HepG2 (cell line): Measurements from ENCODE around the gene HBS1L. TPM values are rescaled to one million over a fixed set of nuclear protein-coding genes. Genes with fewer than 3 reads are reported as not detected.

Experiments used
- ATAC-seq: fragments of 200-7000 bp; cut with Tn5 transposase; 3 replicates; pipeline ENCODE4 v1.9.1; 2020; ENCODE audit warnings: mild to moderate bottlenecking, moderate library complexity
- BruUV-seq: library from RNA; stranded (reverse); fragments of 400-500 nt; replicated peaks from 2 replicates; lab custom pipeline; 2021; lab: Mats Ljungman, UMichigan
- CTCF ChIA-PET: fragments of 300-600 bp; formaldehyde crosslinking; extraction: SDS; loops from one replicate; lab custom pipeline; 2021; ENCODE audit warnings: low total read pairs, inconsistent platforms, low intra/inter-chr PET ratio; lab: Yijun Ruan, JAX
- POLR2A ChIA-PET: fragments of 350-600 bp; sonication (Branson Sonifier 250); formaldehyde crosslinking; loops from one replicate; lab custom pipeline; 2020; ENCODE audit warnings: antibody characterized with exemption, inconsistent platforms; lab: Yijun Ruan, JAX
- DNase-seq: peaks from one replicate; pipeline ENCODE4 v3.0.0-alpha.2; 2015; ENCODE audit warnings: low spot score
- FAIRE-seq: peaks from 3 replicates; lab custom pipeline; 2011; peaks lifted over from hg19 to GRCh38; lab: Jason Lieb, UNC
- H2AFZ ChIP-seq: one replicate; pipeline ENCODE4 v1.6.1; 2011; ENCODE audit warnings: low read length, inconsistent platforms
- H3K27ac ChIP-seq: fragments of 300-600 bp; 3 replicates; pipeline ENCODE4 v1.8.0; 2011; ENCODE audit warnings: mixed run types, mild to moderate bottlenecking, mixed read lengths, low read length, inconsistent platforms; ENCODE audit not compliant: insufficient read depth; ENCODE audit errors: extremely low read length
- H3K27me3 ChIP-seq, 2 experiments: fragments of 200-600 bp in 1 of 2; 2 replicates in 1 of 2; 3 replicates in 1 of 2; pipeline versions ENCODE4 v1.6.0 to v1.8.0; 2011; ENCODE audit warnings: low read length in 2 of 2, mild to moderate bottlenecking in 2 of 2, moderate library complexity in 2 of 2, inconsistent platforms in 1 of 2; ENCODE audit not compliant: insufficient read depth in 2 of 2, control insufficient read depth in 1 of 2
- H3K36me3 ChIP-seq, 2 experiments: fragments of 200-600 bp in 1 of 2; replicated peaks in 1 of 2; 2 replicates in 1 of 2; 3 replicates in 1 of 2; pipeline versions ENCODE4 v1.5.1 to v1.8.0; 2011; ENCODE audit warnings: low read length in 2 of 2, inconsistent platforms in 1 of 2; ENCODE audit not compliant: insufficient read depth in 2 of 2, control insufficient read depth in 1 of 2
- H3K4me1 ChIP-seq: 2 replicates; pipeline ENCODE4 v1.5.1; 2012; ENCODE audit warnings: low read length, inconsistent platforms; ENCODE audit not compliant: insufficient read depth
- H3K4me2 ChIP-seq: 2 replicates; pipeline ENCODE4 v1.6.0; 2011; ENCODE audit warnings: low read depth, low read length, inconsistent platforms
- H3K4me3 ChIP-seq, 3 experiments: fragments of 200-600 bp in 1 of 3; sonication (generic), shearing (Covaris generic) in 1 of 3; replicated peaks in 1 of 3; 2 replicates each; pipeline ENCODE4 v1.5.1; 2011 to 2016; ENCODE audit warnings: low read length in 3 of 3, inconsistent platforms in 2 of 3, low read depth in 2 of 3, mild to moderate bottlenecking in 2 of 3, control low read depth in 1 of 3, mixed read lengths in 1 of 3; ENCODE audit not compliant: insufficient read depth in 1 of 3
- H3K79me2 ChIP-seq: one replicate; pipeline ENCODE4 v1.6.1; 2011; ENCODE audit warnings: low read length, inconsistent platforms; ENCODE audit not compliant: insufficient read depth
- H3K9ac ChIP-seq: 2 replicates; pipeline ENCODE4 v1.6.0; 2011; ENCODE audit warnings: mild to moderate bottlenecking, low read depth, low read length, inconsistent platforms; ENCODE audit not compliant: insufficient read depth
- H3K9me3 ChIP-seq: 2 replicates; pipeline ENCODE4 v1.5.1; 2012; ENCODE audit warnings: mild to moderate bottlenecking, low read length
- H4K20me1 ChIP-seq: 2 replicates; pipeline ENCODE4 v1.6.0; 2011; ENCODE audit warnings: inconsistent platforms, mild to moderate bottlenecking, low read length, moderate library complexity; ENCODE audit not compliant: insufficient read depth
- AKAP8 ChIP-seq: sonication (generic); formaldehyde crosslinking; IDR thresholded peaks from 2 replicates; pipeline ENCODE4 v1.5.1; 2020; ENCODE audit warnings: mild to moderate bottlenecking, missing genetic modification reagents
- CBFB ChIP-seq: sonication (generic); formaldehyde crosslinking; IDR thresholded peaks from 2 replicates; pipeline ENCODE4 v1.4.0; 2020; ENCODE audit warnings: missing genetic modification reagents
- CSRNP2 ChIP-seq: sonication (generic); formaldehyde crosslinking; conservative IDR thresholded peaks from 2 replicates; pipeline ENCODE4 v1.8.0; 2022; ENCODE audit warnings: low read depth, missing genetic modification reagents
- FOXO4 ChIP-seq: sonication (generic); formaldehyde crosslinking; conservative IDR thresholded peaks from 2 replicates; pipeline ENCODE4 v1.8.1; 2023; ENCODE audit warnings: missing genetic modification reagents
- HBP1 ChIP-seq: IDR thresholded peaks from 2 replicates; pipeline ENCODE4 v1.6.1; 2016; ENCODE audit warnings: low read depth, control low read depth
- HES4 ChIP-seq: sonication (generic); formaldehyde crosslinking; IDR thresholded peaks from 2 replicates; pipeline ENCODE4 v1.9.0; 2021; ENCODE audit warnings: mild to moderate bottlenecking, missing genetic modification reagents, borderline replicate concordance
- KMT2A ChIP-seq: sonication (generic); formaldehyde crosslinking; IDR thresholded peaks from 2 replicates; pipeline ENCODE4 v1.4.0; 2020; ENCODE audit warnings: missing genetic modification reagents
- MBNL3 ChIP-seq: fragments of 250-450 bp; sonication (Bioruptor Pico); conservative IDR thresholded peaks from 2 replicates; pipeline ENCODE4 v1.8.0; 2022; ENCODE audit warnings: mild to moderate bottlenecking, inconsistent platforms
- NCOA2 ChIP-seq: sonication (generic); formaldehyde crosslinking; IDR thresholded peaks from 2 replicates; pipeline ENCODE4 v1.8.0; 2022; ENCODE audit warnings: inconsistent platforms
- ONECUT2 ChIP-seq: sonication (generic); formaldehyde crosslinking; IDR thresholded peaks from 2 replicates; pipeline ENCODE4 v1.4.0; 2020; ENCODE audit warnings: missing genetic modification reagents
- POLR2AphosphoS5 ChIP-seq: IDR thresholded peaks from 2 replicates; pipeline ENCODE4 v1.6.1; 2012; ENCODE audit warnings: low read depth, low read length
- SIN3B ChIP-seq: fragments of 150-350 bp; IDR thresholded peaks from 2 replicates; pipeline ENCODE4 v1.6.1; 2014; ENCODE audit warnings: low read length
- SSRP1 ChIP-seq: IDR thresholded peaks from 2 replicates; pipeline ENCODE4 v1.6.1; 2016; ENCODE audit warnings: control low read depth
- TGIF2 ChIP-seq: IDR thresholded peaks from 2 replicates; pipeline ENCODE4 v1.6.1; 2016; ENCODE audit warnings: control low read depth, missing compliant biosample characterization
- ZMYM3 ChIP-seq: sonication (generic); formaldehyde crosslinking; IDR thresholded peaks from 2 replicates; pipeline ENCODE4 v1.5.1; 2020; ENCODE audit warnings: mild to moderate bottlenecking, missing genetic modification reagents
- ZNF230 ChIP-seq: sonication (generic); formaldehyde crosslinking; IDR thresholded peaks from 2 replicates; pipeline ENCODE4 v1.4.0; 2020; ENCODE audit warnings: mild to moderate bottlenecking, missing genetic modification reagents
- ZNF264 ChIP-seq: sonication (generic); formaldehyde crosslinking; IDR thresholded peaks from 2 replicates; pipeline ENCODE4 v1.4.0; 2020; ENCODE audit warnings: missing genetic modification reagents
- ZNF496 ChIP-seq: sonication (generic); formaldehyde crosslinking; IDR thresholded peaks from 2 replicates; pipeline ENCODE4 v1.8.1; 2023; ENCODE audit warnings: mild to moderate bottlenecking, moderate library complexity, missing genetic modification reagents; ENCODE audit not compliant: insufficient replicate concordance
- ZNF678 ChIP-seq: sonication (generic); formaldehyde crosslinking; IDR thresholded peaks from 2 replicates; pipeline ENCODE4 v1.4.0; 2020; ENCODE audit warnings: mild to moderate bottlenecking, missing genetic modification reagents
- WGBS: methylation state at CpG from one replicate; pipeline ENCODE4 v1.1.6; 2017; ENCODE audit warnings: low lambda C conversion rate; 5-methylcytosine and 5-hydroxymethylcytosine counted together
- in situ Hi-C: cut with HindIII; loops from 2 replicates; pipeline ENCODE4 v1.10.0; 2017; ENCODE audit warnings: low pct_unique_long_range_greater_than_20kb; ENCODE audit not compliant: extremely low pct_ligation_motif_present
- intact Hi-C: fragments of 100-400 bp; cut with micrococcal nuclease; formaldehyde crosslinking; loops from one replicate; pipeline ENCODE4 v1.10.0; 2022; ENCODE audit not compliant: unreplicated experiment
- polyA plus RNA-seq, 8 experiments: library from polyadenylated mRNA; depleted of rRNA in 3 of 8; stranded (reverse) in 7 of 8; unstranded in 1 of 8; fragments of >200 nt; fragmentation: Illumina TruSeq in 4 of 8; extraction: Trizol in 4 of 8; gene quantifications; 2 replicates each; pipeline versions ENCODE4 v1.2.1 to v1.2.3, GENCODE V29; 2011 to 2016; ENCODE audit warnings: low read depth in 4 of 8, missing spikeins in 1 of 8, mixed read lengths in 1 of 8; ENCODE audit not compliant: insufficient read depth in 1 of 8
- total RNA-seq, 5 experiments: library from RNA; depleted of rRNA; stranded (reverse); fragments of >200 nt; fragmentation: Illumina TruSeq; extraction: Trizol; gene quantifications; 2 replicates each; pipeline ENCODE4 v1.2.3, GENCODE V29; 2016; ENCODE audit warnings: low read depth in 1 of 5

Gene HBS1L
- total and polyA plus RNA-seq, 2 of the 13 experiments (the other 11 are each of a cell fraction or from before 2014, with no cell fraction given) = 44.1 to 138 TPM

- TF ChIP-seq FOXO4 (CRISPR knock-in tag) (no peak), SSRP1 (CRISPR knock-in tag) (no peak), AKAP8 (CRISPR knock-in tag) (no peak), TGIF2 (CRISPR knock-in tag) (no peak), HBP1 (CRISPR knock-in tag) (no peak), HES4 (CRISPR knock-in tag) (no peak), POLR2AphosphoS5 (no peak), SIN3B (no peak), ZNF496 (CRISPR knock-in tag) (no peak), ZNF264 (CRISPR knock-in tag) (no peak), MBNL3 (CRISPR knock-in tag) (no peak)
- TF ChIP-seq, all 625 proteins: peak for 0
Measured at GRCh38 chr6:134938896-134939295, 115.7 kb downstream of the HBS1L start (continued).

GRCh38 chr6:134937426-134937825 is 117.2 kb downstream of the HBS1L start:
- ChIA-PET CTCF (interaction anchor here (1.8 kb wide), 1 partner anchor 781 kb away, joined by 5 read pairs; no protein-coding TSS in a partner anchor), POLR2A (no interaction called here)
- H3K79me2 ChIP-seq = no peaks in the 10 kb centered on the region
- no peak overlapping the region for H3K4me3 ChIP-seq
- no peak overlapping the region for H3K4me2 ChIP-seq
- 87% methylated on average over 5 of the region's 5 CpGs for WGBS
- no peaks in the 10 kb centered on the region for H3K27me3 ChIP-seq
- H2AFZ ChIP-seq = no peak overlapping the region
- no TSS peak for BruUV-seq
- TF ChIP-seq ZNF230 (CRISPR knock-in tag) (no peak), KMT2A (CRISPR knock-in tag) (no peak), MBNL3 (CRISPR knock-in tag) (no peak), ONECUT2 (no peak), ZNF678 (no peak), NCOA2 (CRISPR knock-in tag) (no peak), ZMYM3 (CRISPR knock-in tag) (no peak), CBFB (no peak), CSRNP2 (CRISPR knock-in tag) (no peak)
- ATAC-seq = no peak
- H3K9me3 ChIP-seq = no peaks in the 10 kb centered on the region
- no peak for DNase-seq
- no peak overlapping the region for H3K27ac ChIP-seq
- H3K36me3 ChIP-seq = no peaks in the 10 kb centered on the region
- in situ Hi-C loops = loop anchor here (10.0 kb wide), 1 partner anchor 813 kb away; no protein-coding TSS in a partner anchor
- intact Hi-C loops = no loop called here
- no peaks in the 10 kb centered on the region for H4K20me1 ChIP-seq
- peaks cover 9% of the 10 kb centered on the region for H3K4me1 ChIP-seq
- no peak overlapping the region for H3K9ac ChIP-seq
- FAIRE-seq = no peak
